HL-60/S4 (cell line): Measurements from ENCODE around the gene DNAH2.

ENCODE experiments used
- in situ Hi-C: fragments of 300-500 bp; cut with MboI; formaldehyde crosslinking; loops from 2 replicates; pipeline ENCODE4 v1.14.3; 2022; ENCODE audit warnings: low sequenced_read_pairs

Gene DNAH2

GRCh38 chr17:7817643-7817964 lies 100.1 kb downstream of the DNAH2 start:
- in situ Hi-C loops, result no loop called here

- in situ Hi-C loops, result no loop called here
Observed at GRCh38 chr17:7818026-7818425, 100.5 kb downstream of the DNAH2 start.

GRCh38 chr17:7818746-7819645 lies 101.5 kb downstream of the DNAH2 start:
- in situ Hi-C loops, result no loop called here

- in situ Hi-C loops, result no loop called here
Observed at GRCh38 chr17:7820231-7820630, 102.7 kb downstream of the DNAH2 start.

GRCh38 chr17:7822126-7822525 lies 104.6 kb downstream of the DNAH2 start:
- in situ Hi-C loops, result no loop called here

- in situ Hi-C loops, result no loop called here
Observed at GRCh38 chr17:7823581-7824001, 106.0 kb downstream of the DNAH2 start.

- in situ Hi-C loops, result no loop called here
Observed at GRCh38 chr17:7824021-7824924, 106.7 kb downstream of the DNAH2 start.

GRCh38 chr17:7825206-7825990 lies 107.9 kb downstream of the DNAH2 start:
- in situ Hi-C loops, result no loop called here

- in situ Hi-C loops, result no loop called here
Observed at GRCh38 chr17:7830616-7831015, 113.1 kb downstream of the DNAH2 start.

- in situ Hi-C loops, result no loop called here
Observed at GRCh38 chr17:7831233-7831632, 113.7 kb downstream of the DNAH2 start.

GRCh38 chr17:7832431-7832830 lies 114.9 kb downstream of the DNAH2 start:
- in situ Hi-C loops, result no loop called here

GRCh38 chr17:7833011-7833794 lies 115.7 kb downstream of the DNAH2 start:
- in situ Hi-C loops, result no loop called here

- in situ Hi-C loops, result no loop called here
Observed at GRCh38 chr17:7833795-7834541, 116.4 kb downstream of the DNAH2 start, which contains the start of gene KDM6B. Gene KDM6B (plus strand): TSS chr17:7834217. CDS start chr17:7845555, 11,338 bp downstream.

- in situ Hi-C loops, result no loop called here
Observed at GRCh38 chr17:7834542-7834956, 117.0 kb downstream of the DNAH2 start.

GRCh38 chr17:7834957-7835813 lies 117.6 kb downstream of the DNAH2 start:
- in situ Hi-C loops, result no loop called here

- in situ Hi-C loops, result no loop called here
Observed at GRCh38 chr17:7835814-7836595, 118.5 kb downstream of the DNAH2 start.

GRCh38 chr17:7836596-7837407 lies 119.3 kb downstream of the DNAH2 start:
- in situ Hi-C loops, result no loop called here
